ENCODE results near the gene TCP11. TPM values are rescaled to one million over a fixed set of nuclear protein-coding genes. Genes with fewer than 3 reads are reported as not detected.

TCP11 gene
- total and polyA plus RNA-seq, 4 donors: 0.05 to 0.19 TPM; not detected in 2

- no peak overlapping the region for H3K9ac ChIP-seq (ENCODE audit: low read depth in 1 of 2, low read length in 2 of 2)
- peaks cover 3 to 14% (median 7%) of the 10 kb centered on the region in 4 donors for H3K4me1 ChIP-seq (ENCODE audit: control insufficient read depth in 4 of 4, insufficient read depth in 4 of 4, low read length in 3 of 4)
- no peaks in the 10 kb centered on the region for H3K9me3 ChIP-seq (ENCODE audit: control insufficient read depth in 4 of 4, low read length in 3 of 4)
- H3K27me3 ChIP-seq (ENCODE audit: control insufficient read depth in 4 of 4, insufficient read depth in 4 of 4, low read length in 3 of 4): no peaks in the 10 kb centered on the region
- H3K27ac ChIP-seq (ENCODE audit: low read depth in 1 of 2, low read length in 2 of 2): no peak overlapping the region
- WGBS: 62% methylated on average over 5 of the region's 5 CpGs
- H3K36me3 ChIP-seq (ENCODE audit: control insufficient read depth in 4 of 4, insufficient read depth in 3 of 4, low read depth in 1 of 4, low read length in 3 of 4): no peaks in the 10 kb centered on the region
- no peak for TF ChIP-seq ATF3 (IDR thresholded peaks at IDR 0.05)
- TF ChIP-seq TAF1 (conservative IDR thresholded peaks at IDR 0.05): no peak
- TF ChIP-seq JUND (IDR thresholded peaks at IDR 0.05): no peak
- no peak for TF ChIP-seq GABPA (IDR thresholded peaks at IDR 0.05 in 1 of 2, conservative IDR thresholded peaks at IDR 0.05 in 1 of 2)
- TF ChIP-seq FOXA2 (IDR thresholded peaks at IDR 0.05): no peak
- no peak for TF ChIP-seq HNF4A (conservative IDR thresholded peaks at IDR 0.05)
- no peak overlapping the region for H3K4me3 ChIP-seq (ENCODE audit: low read depth in 1 of 3, low read length in 3 of 3)
- no peak for DNase-seq (ENCODE audit: low spot score)
These were observed 1.7 kb upstream of the TCP11 start for GRCh38 chr6:35142588-35143569.

GRCh38 chr6:35140639-35141006 lies 516 bp downstream of the TCP11 start:
- WGBS: 67% methylated on average over 15 of the region's 15 CpGs
- H3K4me1 ChIP-seq (ENCODE audit: control insufficient read depth in 4 of 4, insufficient read depth in 4 of 4, low read length in 3 of 4): peaks cover 3 to 14% (median 7%) of the 10 kb centered on the region in 4 donors
- H3K4me3 ChIP-seq (ENCODE audit: low read depth in 1 of 3, low read length in 3 of 3): peak overlapping the region in 1 of 3 donors; percentile 9
- H3K27ac ChIP-seq (ENCODE audit: low read depth in 1 of 2, low read length in 2 of 2): no peak overlapping the region
- H3K9me3 ChIP-seq (ENCODE audit: control insufficient read depth in 4 of 4, low read length in 3 of 4): no peaks in the 10 kb centered on the region
- H3K27me3 ChIP-seq (ENCODE audit: control insufficient read depth in 4 of 4, insufficient read depth in 4 of 4, low read length in 3 of 4): no peaks in the 10 kb centered on the region
- DNase-seq (ENCODE audit: low spot score): no peak
- H3K9ac ChIP-seq (ENCODE audit: low read depth in 1 of 2, low read length in 2 of 2): no peak overlapping the region
- no peak for TF ChIP-seq TAF1 (conservative IDR thresholded peaks at IDR 0.05)
- no peak for TF ChIP-seq RXRA (IDR thresholded peaks at IDR 0.05)
- TF ChIP-seq REST (IDR thresholded peaks at IDR 0.05): no peak
- TF ChIP-seq ATF3 (IDR thresholded peaks at IDR 0.05): no peak
- TF ChIP-seq FOXA1 (IDR thresholded peaks at IDR 0.05): no peak
- TF ChIP-seq HNF4A (conservative IDR thresholded peaks at IDR 0.05): no peak
- no peak for TF ChIP-seq YY1 (IDR thresholded peaks at IDR 0.05)
- no peak for TF ChIP-seq FOXA2 (IDR thresholded peaks at IDR 0.05)
- no peak for TF ChIP-seq JUND (IDR thresholded peaks at IDR 0.05)
- TF ChIP-seq EGR1 (IDR thresholded peaks at IDR 0.05; ENCODE audit: low read depth in 2 of 2): no peak
- no peak for TF ChIP-seq ZBTB33 (IDR thresholded peaks at IDR 0.05)
- no peaks in the 10 kb centered on the region for H3K36me3 ChIP-seq (ENCODE audit: control insufficient read depth in 4 of 4, insufficient read depth in 3 of 4, low read depth in 1 of 4, low read length in 3 of 4)
